Thyroid gland (tissue), 4 donors: ENCODE data around the gene POTEI.
"Not testable (repeated sequence)": the region's sequence is repeated elsewhere in the genome, so short reads cannot be mapped to it uniquely, and the experiment has no call there.

Experiments
- CTCF ChIP-seq, 6 experiments: fragments of 200-600 bp in 3 of 6; fragments of 450-650 bp in 3 of 6; sonication (generic) in 3 of 6; IDR thresholded peaks; one replicate each; pipeline ENCODE4 v1.5.1; 2016 to 2019; ENCODE audit warnings: antibody characterized with exemption in 6 of 6, mild to moderate bottlenecking in 2 of 6, inconsistent platforms in 1 of 6, moderate library complexity in 1 of 6
- POLR2A ChIP-seq, 2 donors: fragments of 450-650 bp; IDR thresholded peaks; one replicate each; pipeline ENCODE4 v1.6.1; 2017; ENCODE audit warnings: antibody characterized with exemption in 2 of 2, mild to moderate bottlenecking in 2 of 2, moderate library complexity in 1 of 2

GRCh38 chr2:130538271-130538670 is 29.1 kb upstream of the POTEI start:
- not testable (repeated sequence) for TF ChIP-seq POLR2A, CTCF (IDR thresholded peaks at IDR 0.05)
